ENCODE data around the gene TWNK.

Gene TWNK

DNA sequence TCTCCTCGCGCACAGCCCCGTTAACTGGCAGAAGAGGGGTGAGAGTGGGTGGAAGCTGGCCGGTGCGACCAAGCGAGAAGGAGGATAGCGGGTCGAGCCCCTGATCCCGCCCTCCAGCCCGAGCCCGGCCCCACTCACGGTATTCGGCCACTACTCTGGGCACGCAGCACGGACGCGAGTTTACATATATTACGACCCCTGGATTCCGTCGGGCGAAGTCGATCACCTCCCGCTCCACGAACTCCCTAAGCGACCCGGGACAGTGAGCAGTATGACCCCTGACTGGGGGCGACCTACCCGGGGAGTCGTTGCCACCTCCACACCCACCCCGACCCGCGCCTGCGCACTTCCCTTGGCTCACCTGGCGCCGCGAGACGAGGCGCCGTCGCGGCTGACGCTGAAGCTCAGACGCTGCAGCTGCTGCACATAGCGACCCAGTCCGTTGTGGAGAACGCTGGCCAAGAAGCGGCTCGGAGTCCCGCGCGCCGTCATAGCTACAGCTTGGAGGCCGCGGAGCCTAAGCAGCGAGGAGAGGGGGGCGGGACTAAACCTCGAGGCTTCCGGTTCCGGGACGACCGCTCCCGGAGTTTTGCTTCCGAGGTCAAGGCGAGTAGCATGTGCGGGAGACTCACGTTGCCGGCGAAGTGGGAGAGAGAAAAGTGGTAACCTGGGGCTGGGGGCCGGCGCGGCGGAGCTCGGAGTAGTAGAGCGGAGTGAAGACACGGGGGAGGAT is at the start of gene TWNK, which contains the start of gene MRPL43:
TWNK (plus strand) TSS at position 592 of the 733 bp plus-strand sequence. CDS start 668 bp downstream, outside the sequence.
MRPL43 (minus strand) TSS at position 546 of the 733 bp plus-strand sequence; CDS start at position 492, 54 bp downstream.
- DNase-seq = peak; percentile 24 to 92 (median 80)

DNA sequence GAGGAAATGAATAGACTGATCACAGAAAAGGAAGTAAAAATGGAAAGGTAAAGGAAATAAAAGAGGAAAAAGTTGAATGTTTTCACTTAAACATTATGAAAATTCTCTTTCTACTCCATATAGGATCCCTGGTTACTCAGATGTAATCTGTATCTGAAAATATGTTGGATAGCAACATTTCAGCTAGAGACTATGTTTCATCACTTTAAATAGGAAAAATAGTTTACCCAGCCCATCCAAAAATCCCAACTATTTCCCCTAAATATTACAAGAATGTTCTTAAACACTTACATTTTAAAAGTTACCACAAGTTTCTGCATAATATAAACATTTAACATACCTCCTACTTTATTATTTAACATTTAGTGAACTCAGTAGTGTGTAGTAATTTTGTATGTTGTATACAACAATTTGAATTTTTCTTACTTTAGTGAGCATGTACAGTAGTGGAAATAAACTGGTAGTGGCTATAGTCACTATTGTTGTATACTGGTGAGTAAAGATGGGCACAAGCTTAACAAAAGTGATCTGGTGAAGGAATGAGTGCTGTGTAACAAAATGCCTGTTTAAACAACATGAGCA is 47.5 kb upstream of the TWNK start:
- no peak for DNase-seq

DNA sequence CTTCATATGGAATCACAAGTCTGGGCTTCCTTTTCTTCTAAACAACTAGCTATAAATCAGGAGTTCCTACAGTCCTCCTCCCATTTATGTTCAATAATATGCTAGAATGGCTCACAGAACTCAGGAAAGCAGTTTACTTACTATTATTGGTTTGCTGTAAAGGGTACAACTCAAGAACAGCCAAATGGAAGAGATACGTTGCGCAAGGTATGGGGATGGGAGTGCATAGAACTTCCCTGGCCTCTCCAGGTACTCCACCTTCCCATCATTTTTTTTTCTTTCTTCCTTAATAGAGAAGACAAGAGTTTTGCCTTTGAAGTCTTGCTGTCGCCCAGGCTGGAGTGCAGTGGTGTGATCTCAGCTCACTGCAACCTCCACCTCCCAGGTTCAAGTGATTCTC is 45.1 kb upstream of the TWNK start:
- DNase-seq = no peak

DNA sequence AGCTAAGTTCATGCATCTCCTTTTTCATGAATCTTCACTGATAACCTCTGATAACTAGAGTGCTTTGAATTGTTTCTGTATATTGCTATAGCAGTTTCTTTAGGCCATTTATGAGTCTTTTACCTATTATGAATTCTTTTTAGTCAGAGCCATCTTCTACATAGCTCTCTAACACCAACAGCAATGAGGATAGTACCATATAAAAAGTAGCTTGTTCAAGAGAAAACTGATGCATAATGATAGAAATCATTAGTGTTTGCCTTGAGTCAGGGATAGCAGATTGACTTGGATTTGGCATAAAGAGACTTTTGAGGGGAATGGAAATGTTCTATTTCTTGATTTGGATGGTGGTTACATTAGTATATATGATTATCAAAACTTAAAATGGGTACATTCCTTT is 43.8 kb upstream of the TWNK start:
- no peak for DNase-seq

DNA sequence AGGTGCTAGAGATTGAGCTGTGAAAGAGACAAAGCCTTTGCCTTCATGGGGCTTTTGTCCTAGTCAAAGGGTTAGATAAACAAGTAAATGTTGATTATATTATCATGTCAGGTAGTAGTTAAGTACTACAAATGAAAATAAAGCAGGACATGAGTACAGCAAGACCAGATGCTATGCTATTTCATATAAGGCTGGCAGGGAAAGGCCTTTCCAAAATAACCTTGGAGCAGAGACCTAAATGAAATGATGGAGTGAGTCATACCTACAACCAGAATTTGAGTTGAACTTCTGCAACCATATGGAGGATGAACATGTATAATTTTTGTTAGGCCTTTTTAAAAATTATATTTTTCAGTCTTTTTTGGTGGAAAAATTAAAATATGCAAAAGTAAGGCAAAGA is 41.6 kb upstream of the TWNK start:
- DNase-seq = peak in 1 of 58 donors; percentile 2

DNA sequence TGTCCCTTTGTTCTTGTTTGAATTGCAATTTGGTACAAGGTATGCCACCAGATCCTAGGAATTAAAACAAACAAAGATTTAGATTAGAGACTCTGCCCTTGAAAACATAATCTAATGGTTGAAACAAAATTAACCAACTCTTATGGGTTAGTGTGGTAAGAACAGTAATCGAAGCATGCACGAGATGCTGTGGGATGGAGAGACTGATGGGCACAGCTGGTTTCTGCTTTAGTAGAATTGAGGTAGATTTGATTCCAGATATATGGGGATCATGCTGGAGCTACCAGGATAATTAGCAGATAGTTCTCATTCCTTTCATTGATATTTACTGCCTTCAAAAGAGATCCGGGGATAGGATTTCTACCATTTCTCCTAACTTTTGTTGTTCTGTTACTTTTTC is 38.4 kb upstream of the TWNK start:
- DNase-seq = no peak

DNA sequence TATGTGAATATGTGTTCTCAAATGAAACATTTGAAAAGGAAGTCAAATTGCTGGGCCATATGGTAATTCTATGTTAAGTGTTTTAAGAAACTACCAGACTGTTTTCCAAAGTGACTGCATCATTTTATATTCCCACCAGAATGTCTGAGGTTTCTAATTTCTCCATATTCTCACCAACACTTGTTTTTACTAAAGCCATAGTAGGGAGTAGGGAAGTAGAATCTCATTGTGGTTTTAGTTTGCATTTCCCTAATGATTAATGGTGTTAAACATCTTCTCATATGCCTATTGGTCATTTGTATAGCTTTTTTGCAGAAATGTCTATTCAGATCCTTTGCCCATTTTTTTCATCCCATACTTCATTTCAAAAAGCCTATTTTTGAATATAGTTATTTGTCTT is 27.1 kb upstream of the TWNK start:
- no peak for DNase-seq

DNA sequence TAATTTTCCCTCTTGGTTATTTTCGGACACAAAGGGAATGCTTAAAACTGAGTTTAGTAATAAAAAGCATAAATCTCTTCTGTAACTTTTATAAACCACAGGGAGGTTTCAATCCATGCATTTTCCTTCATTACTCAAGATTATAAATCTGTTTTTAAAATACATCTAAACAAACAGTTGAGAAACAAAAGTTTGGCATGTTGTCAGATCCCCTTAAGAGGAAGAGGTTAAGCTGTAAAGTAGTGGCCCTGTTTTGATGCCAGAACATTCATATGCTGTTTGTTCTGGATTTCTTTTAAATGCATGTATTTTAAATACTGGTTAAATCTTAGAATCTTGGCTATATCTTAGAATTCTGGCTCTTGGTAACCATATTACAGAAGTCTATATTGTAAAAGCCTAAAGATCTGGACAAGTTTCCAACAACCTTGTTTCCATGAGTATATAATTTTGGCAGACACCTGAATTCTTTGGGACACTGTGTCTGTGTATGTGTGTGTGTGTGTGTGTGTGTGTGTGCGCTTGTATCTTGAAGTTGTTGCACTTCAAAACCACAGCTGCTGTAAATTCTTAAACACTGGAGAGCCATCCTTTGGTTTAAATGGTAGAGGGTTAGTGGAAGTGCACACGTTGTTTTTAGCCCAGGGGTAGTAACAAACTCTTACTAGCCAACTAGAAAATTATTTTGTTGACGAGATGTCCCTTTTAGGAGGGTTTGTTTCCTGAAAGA is 24.8 kb upstream of the TWNK start:
- DNase-seq = no peak

DNA sequence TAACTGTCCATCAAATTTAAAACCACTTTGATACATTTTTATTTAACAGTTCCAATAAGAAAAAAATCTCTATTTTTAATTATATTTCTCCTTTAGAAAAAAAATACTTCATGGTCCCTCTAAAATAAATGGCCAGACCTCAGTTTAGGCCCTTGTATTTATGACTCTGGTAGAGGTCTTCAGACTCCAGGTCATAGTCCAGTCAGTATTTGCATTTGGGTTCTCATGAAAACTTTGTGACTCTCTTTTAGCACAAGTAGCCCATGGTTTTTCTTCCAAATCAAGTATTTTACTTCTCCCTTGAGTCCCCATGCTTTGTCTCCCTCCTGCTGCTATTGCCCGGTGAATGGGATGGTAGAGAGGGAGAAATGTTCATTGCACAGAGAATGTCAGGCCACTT is 23.5 kb upstream of the TWNK start:
- no peak for DNase-seq

DNA sequence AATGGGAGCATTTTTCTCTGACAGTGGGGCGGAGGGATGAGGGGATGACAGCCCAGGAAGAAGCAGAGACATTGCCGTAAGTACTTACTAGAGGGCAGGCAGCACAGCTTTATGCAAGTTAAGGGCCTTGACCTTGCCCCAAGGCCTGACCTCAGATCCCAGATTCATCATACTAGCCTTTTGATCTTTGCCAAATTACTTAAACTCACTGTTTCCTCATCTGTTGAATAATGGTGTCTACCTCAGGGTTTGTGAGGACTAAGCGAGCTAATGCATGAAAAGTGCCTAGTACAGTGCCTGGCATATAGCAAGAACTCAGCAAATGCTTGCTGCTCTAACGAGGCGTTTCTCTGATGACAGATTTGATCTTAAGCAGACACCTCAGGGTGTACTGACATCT is 21.5 kb upstream of the TWNK start:
- no peak for DNase-seq

DNA sequence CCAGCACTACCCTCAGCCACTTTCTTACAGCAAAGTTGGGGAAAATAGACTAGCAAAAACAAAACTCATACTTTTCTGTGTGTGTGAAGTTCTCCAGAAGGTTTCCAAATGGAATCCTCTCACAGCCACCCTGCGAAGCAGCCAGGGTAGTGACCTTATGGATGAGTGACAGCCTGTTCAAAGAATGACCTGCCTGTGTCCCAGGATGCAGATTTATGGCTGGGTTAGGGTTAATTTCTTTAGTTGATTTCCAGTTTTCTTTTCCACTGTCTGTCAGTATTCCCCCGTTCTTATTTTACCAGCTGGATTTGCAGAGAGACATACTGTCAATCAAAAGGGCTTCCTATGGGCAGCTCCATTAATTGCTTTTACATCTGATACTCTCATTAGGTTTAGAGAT is 20.5 kb upstream of the TWNK start:
- no peak for DNase-seq

DNA sequence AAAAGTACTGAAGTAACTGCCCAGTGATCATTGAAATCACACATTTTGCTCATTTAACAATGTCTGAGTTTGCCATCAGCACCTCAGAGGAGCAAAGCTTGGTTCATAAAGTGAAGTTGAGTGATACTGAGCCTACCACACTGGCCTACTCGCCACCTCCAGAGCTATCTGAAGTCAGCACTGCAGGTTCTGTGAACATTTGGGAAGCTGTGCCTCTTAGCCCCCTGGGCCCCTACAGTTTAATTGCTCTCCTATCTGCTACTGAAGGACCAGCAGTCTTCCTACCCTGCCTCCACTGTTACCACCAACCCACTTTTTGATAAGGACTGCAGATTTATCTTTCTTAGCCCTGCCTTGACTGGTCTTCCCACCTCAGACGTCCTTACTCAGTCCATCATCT is 20.0 kb upstream of the TWNK start:
- no peak for DNase-seq

DNA sequence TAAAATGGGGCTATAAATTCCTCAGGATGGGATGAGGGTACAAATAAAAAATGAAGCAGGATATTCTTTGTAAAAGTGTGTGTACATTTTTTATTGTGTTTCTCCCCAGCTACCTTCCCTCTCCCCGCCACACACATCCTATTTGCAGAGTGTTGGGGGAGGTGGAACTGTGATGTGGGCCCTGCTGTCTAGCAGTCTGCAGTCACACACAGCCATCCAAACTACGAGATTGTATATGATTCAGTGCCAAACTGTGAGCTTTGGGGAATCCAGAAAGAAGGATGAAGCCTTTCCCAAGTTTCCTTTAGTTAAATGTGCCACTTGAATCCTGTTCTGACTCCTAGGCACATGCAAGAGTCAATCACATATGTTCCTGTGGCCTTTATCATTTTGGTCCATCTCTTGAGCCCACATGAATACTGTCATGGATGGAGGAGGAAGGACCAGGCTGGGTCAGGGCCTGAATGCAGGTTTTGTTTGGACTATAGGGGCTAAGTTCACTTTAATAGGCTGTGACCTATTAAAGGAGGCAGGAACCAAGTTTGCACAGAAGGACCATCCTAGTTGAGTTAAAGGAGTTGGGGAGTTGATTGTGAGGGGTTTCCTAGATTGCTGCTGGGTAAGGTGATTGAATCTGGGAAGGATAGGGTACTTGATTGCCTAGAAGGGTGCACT is 19.1 kb upstream of the TWNK start:
- peak in 10 of 58 donors; percentile 1 to 37 (median 18) for DNase-seq

DNA sequence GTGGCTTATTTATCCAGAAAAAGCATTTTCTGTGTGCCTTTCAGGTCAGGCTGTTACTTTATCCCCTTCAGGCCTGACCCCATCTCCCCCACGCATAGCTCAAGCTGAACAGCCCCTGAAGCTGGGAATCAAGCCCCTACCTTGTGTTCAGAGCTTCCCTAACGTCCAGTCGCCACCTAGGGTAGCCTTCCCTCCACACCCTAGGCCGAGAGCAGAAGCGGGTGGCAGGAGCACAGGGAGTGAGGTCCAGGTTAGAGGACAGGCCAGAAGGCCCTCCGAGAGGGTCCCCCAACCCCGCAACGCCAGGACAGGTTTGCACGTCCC is 18.5 kb upstream of the TWNK start:
- DNase-seq = no peak

DNA sequence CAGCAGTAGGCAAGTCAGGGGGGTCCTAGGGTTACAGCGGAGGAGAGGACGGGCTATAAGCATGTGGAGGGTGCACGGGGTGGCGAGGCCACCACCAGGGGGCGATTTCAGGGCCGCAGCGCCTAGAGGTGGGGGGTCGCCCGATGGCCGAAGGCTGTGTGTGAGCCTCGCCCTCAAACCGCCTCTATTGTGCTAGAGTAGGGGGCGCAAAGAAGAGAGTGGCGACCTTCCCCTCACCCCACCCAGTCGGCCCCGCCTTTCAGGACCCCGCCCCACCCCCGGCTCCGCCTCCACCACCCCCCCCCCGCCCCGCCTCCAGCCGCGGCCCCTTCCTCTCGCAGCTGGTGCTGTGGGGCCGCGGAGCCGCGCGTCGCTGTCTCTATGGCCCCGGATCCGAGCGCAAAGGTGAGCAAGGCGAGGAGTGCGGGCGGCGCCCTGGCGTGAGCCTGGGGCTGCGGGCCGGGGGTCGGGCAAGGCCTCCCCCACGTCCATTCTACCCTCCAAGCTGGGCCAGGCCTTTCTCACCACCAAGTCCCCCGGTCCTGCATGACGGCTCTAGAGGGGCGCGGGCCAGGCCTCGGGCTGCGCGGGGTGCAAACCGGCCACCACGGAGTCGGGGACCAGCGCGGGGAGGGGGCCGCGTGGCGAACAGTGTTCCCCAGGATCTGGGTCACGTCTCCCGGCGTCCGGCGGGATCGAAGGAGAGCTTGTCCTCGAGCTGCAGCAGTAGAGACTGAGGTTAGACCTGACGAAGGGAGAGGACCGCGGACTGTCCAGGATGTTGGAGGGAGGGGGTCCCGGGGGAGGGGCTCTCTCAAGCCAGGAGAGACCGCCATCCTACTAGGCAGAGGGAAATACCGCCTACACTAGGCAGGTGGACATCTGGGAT is 17.9 kb upstream of the TWNK start, which contains the start of gene SEMA4G:
SEMA4G (plus strand) TSS at position 318 of the 889 bp plus-strand sequence. CDS start 3,409 bp downstream, outside the sequence.
- DNase-seq = peak in 15 of 58 donors; percentile 13 to 46 (median 22)

DNA sequence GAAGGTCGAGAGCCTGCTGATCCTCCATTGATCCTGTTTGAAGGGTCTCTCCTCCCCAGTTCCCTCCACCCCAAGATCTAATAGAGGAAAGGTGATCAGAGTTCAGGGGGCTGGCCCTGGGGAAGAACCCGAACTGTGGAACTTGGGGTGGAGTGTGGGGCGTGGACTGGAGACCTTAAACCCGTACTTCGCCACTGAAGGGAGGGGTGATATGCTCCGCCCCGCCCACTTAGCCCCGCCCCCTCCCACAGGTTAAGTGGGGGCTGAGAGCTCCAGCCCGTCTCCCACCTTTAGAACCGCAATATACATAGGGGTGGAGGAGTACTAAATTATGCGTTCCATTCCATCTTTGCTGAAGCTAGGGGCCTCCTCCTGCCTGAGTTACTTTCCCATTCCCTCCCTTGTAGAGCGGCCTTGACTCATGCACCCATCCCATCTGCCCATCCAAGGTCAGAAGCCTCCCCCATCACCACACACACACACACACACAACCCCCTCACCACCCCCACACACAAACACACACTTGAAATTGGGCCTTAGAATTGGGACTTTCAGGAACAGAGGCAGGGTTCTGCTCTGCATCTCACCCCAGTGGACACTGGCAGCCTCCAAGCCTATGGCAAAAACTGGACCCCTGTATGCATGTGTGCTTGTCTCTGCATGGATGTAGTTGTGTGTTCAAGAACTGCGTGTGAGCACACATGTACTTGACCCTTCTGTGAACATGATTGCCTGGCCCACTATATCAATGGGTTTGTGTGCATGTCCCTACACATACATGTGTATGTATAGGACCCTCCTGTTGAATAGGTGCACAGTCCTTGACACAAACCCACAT is 17.0 kb upstream of the TWNK start:
- DNase-seq = no peak

DNA sequence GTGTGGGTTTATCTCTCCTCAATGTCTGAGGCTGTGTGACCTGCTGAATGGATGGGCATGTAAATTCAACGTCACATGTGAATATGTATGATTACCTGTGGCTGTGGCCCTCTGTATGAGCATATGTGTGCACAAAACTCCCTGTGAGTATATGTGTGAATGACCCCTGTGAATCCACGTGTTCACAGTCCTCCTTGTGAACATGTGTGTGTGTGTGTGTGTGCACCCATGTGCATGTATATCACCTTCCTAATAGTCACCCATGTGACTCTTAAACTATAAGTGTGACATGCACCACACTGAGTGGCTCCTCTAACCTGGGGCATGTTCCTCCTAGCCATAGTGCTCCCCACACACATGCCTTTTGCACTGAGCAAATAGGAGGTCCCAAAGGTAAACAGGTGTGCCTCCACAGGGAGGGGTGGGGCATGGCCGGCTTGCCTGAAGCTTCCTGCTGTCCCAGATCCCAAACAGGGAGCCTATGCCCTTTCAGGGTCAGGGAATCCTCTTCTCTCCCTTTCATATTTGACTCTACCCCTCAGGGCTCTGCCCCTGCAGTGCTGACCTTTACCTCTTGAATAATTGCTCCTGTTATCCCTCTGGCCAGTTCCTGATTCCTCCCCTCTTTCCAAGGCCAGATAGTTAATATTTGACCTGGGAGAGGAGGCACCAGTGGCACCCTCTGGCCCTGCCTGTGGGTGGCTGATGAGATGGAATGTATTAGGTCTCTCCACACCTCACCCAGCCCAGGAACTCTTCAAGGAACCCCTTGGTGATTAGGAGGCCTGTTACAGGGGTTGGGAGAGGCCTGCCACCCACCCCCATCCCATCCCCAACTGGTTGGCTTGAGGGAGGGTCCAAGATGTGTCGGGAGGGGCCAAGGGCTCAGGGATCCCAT is 16.2 kb upstream of the TWNK start:
- no peak for DNase-seq

DNA sequence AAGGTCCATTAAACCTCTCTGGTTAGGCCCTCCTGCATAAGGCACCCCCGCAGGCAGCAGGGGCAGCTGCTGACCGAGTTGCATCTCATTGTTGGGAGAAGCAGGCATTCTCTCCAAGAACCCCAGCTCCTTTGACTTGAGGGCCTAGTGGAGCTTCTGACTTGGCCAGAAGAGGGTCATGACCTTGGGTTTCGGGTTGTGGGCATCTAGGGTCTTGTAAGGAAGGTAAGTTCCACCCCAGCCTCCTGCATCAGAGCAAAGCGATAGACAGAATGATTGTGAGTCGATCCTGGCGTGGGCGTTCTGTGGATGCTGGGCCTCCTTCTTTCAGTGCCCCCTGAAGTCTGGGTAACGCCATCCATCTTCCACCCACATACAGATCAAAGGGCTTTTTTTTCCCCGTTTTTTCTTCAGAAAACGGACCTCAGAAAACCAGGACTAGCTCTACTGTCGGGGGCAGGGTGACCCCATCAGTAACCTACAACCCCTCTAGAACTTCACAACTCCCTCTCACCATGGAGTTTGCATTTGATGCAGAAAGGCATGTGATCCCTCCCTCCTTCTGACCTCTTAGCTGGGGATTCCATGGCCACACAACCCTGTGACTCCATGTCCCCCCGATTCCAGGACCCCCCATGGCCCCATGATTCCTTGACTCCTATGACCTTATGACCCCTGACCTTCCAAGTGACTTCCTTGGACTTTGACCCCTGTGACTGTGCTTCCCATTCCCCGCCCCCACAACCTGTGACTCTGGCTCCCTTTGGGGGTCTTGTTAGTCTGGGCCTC is 15.0 kb upstream of the TWNK start:
- DNase-seq = no peak

Measured in anterior cingulate cortex (tissue), 58 donors.